ENCODE measurements around the gene BEST4. TPM values are rescaled to one million over a fixed set of nuclear protein-coding genes. Genes with fewer than 3 reads are reported as not detected.
"Not testable (repeated sequence)": the region's sequence is repeated elsewhere in the genome, so short reads cannot be mapped to it uniquely, and the experiment has no call there.

The BEST4 gene
- total and polyA plus RNA-seq, 2 experiments from 2014 or later: 0.98 to 1.4 TPM

- no peaks in the 10 kb centered on the region for H3K27me3 ChIP-seq
- no peak for TF ChIP-seq CTCF (IDR thresholded peaks at IDR 0.05; ENCODE audit: low read depth, low read length)
- no peaks in the 10 kb centered on the region for H3K36me3 ChIP-seq
- H3K4me3 ChIP-seq: peak overlapping the region; percentile 23
- peak overlapping the region; percentile 98 for H3K27ac ChIP-seq
- H3K4me1 ChIP-seq (ENCODE audit: low read depth): no peaks in the 10 kb centered on the region
- DNase-seq (ENCODE audit: low read depth in 1 of 2, low spot score in 1 of 2): no peak
- H3K9me3 ChIP-seq (ENCODE audit: low read depth): no peaks in the 10 kb centered on the region
Observed at GRCh38 chr1:44820328-44821239, 32.6 kb upstream of the BEST4 start.

- DNase-seq (ENCODE audit: low read depth in 1 of 2, low spot score in 1 of 2): peak; percentile 91 to 94
- H3K27me3 ChIP-seq: no peaks in the 10 kb centered on the region
- no peaks in the 10 kb centered on the region for H3K36me3 ChIP-seq
- H3K9me3 ChIP-seq (ENCODE audit: low read depth): no peaks in the 10 kb centered on the region
- H3K4me1 ChIP-seq (ENCODE audit: low read depth): no peaks in the 10 kb centered on the region
- H3K4me3 ChIP-seq: peak overlapping the region; percentile 23
- peak overlapping the region; percentile 98 for H3K27ac ChIP-seq
- TF ChIP-seq CTCF (IDR thresholded peaks at IDR 0.05; ENCODE audit: low read depth, low read length): peak; percentile 9
Observed at GRCh38 chr1:44819608-44820327, 31.8 kb upstream of the BEST4 start.

GRCh38 chr1:44819196-44819607 lies 31.2 kb upstream of the BEST4 start:
- no peak for TF ChIP-seq CTCF (IDR thresholded peaks at IDR 0.05; ENCODE audit: low read depth, low read length)
- Histone ChIP-seq H3K9me3 (ENCODE audit: low read depth) (no peaks in the 10 kb centered on the region), H3K4me3 (peak overlapping the region; percentile 20), H3K4me1 (ENCODE audit: low read depth) (no peaks in the 10 kb centered on the region), H3K27me3 (no peaks in the 10 kb centered on the region), H3K27ac (peak overlapping the region; percentile 98), H3K36me3 (no peaks in the 10 kb centered on the region)
- no peak for DNase-seq (ENCODE audit: low read depth in 1 of 2, low spot score in 1 of 2)

- no peak overlapping the region for H3K27ac ChIP-seq
- no peak for TF ChIP-seq CTCF (IDR thresholded peaks at IDR 0.05; ENCODE audit: low read depth, low read length)
- no peaks in the 10 kb centered on the region for H3K36me3 ChIP-seq
Observed at GRCh38 chr1:44817771-44818495, 30.0 kb upstream of the BEST4 start.

DNA sequence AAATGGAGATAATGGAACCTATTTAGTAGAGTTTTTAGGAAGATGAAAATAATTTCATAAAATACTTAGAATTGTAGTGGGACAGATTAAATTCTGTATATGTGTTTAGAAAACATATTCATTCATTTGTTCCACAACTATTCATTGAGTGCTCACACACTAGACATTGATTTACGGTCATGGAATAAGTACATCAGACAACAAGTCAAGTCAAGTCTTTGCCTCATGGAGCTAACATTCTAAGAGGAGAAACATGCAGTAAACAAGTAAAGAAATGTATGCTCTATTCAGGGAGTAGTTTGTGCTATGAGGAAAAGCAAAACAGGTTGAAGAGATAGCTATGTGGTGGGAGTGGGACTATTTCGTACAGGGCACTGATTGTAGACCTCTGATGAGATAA lies 29.3 kb upstream of the BEST4 start:
- Histone ChIP-seq H3K4me1 (ENCODE audit: low read depth) (peaks cover 2% of the 10 kb centered on the region), H3K27ac (no peak overlapping the region), H3K9me3 (ENCODE audit: low read depth) (no peaks in the 10 kb centered on the region), H3K27me3 (no peaks in the 10 kb centered on the region), H3K4me3 (no peak overlapping the region), H3K36me3 (no peaks in the 10 kb centered on the region)
- DNase-seq (ENCODE audit: low read depth in 1 of 2, low spot score in 1 of 2): no peak
- no peak for TF ChIP-seq CTCF (IDR thresholded peaks at IDR 0.05; ENCODE audit: low read depth, low read length)

More at GRCh38 chr1:44817771-44818495, 30.0 kb upstream of the BEST4 start:
- Histone ChIP-seq H3K4me3 (no peak overlapping the region), H3K4me1 (ENCODE audit: low read depth) (no peaks in the 10 kb centered on the region), H3K9me3 (ENCODE audit: low read depth) (no peaks in the 10 kb centered on the region), H3K27me3 (no peaks in the 10 kb centered on the region)
- no peak for DNase-seq (ENCODE audit: low read depth in 1 of 2, low spot score in 1 of 2)

DNA sequence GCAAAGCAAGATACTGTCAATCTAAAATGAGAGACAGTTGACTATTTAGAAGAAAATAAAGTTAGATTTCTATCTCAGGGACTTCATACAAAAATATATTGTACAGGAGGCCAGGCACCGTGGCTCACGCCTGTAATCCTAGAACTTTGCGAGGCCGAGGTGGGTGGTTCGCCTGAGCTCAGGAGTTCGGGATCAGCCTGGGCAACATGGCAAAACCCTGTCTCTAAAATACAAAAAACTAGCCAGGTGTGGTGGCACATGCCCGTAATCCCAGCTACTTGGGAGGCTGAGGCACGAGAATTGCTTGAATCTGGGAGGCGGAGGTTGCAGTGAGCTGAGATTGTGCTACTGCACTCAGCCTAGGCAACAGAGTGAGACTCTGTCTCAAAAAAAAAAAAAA lies 28.0 kb upstream of the BEST4 start:
- not testable (repeated sequence) for DNase-seq (ENCODE audit: low read depth in 1 of 2, low spot score in 1 of 2); H3K27ac ChIP-seq

More for the DNA sequence above, 28.0 kb upstream of the BEST4 start:
- not testable (repeated sequence) for H3K4me3 ChIP-seq; H3K36me3 ChIP-seq; H3K27me3 ChIP-seq; H3K9me3 ChIP-seq (ENCODE audit: low read depth); H3K4me1 ChIP-seq (ENCODE audit: low read depth)
